Spleen (tissue), 11 donors: ENCODE data around the gene PCDHGA10. TPM values are rescaled to one million over a fixed set of nuclear protein-coding genes. Genes with fewer than 3 reads are reported as not detected.
"Not testable (repeated sequence)": the region's sequence is repeated elsewhere in the genome, so short reads cannot be mapped to it uniquely, and the experiment has no call there.

Source experiments
- DNase-seq: peaks from one replicate; pipeline ENCODE4 v3.0.0-alpha.2; 2020
- H3K27ac ChIP-seq, 8 donors: fragments of 200-600 bp; sonication (generic) in 7 of 8; 1 replicate in 4 of 8; 2 replicates in 4 of 8; pipeline versions ENCODE4 v1.5.0 to v1.8.0; 2016 to 2021; ENCODE audit warnings: inconsistent platforms in 4 of 8, mild to moderate bottlenecking in 4 of 8, moderate library complexity in 1 of 8
- H3K27me3 ChIP-seq, 7 donors: fragments of 200-600 bp; sonication (generic) in 6 of 7; replicated peaks in 1 of 7; 1 replicate in 4 of 7; 2 replicates in 3 of 7; pipeline versions ENCODE4 v1.5.0 to v1.8.0; 2016 to 2021; ENCODE audit warnings: inconsistent platforms in 3 of 7, mild to moderate bottlenecking in 1 of 7
- H3K36me3 ChIP-seq, 6 donors: fragments of 200-600 bp; sonication (generic) in 5 of 6; 1 replicate in 4 of 6; 2 replicates in 2 of 6; pipeline versions ENCODE4 v1.5.0 to v1.8.0; 2016 to 2021; ENCODE audit warnings: inconsistent platforms in 2 of 6
- H3K4me1 ChIP-seq, 6 donors: fragments of 200-600 bp; sonication (generic) in 5 of 6; 1 replicate in 3 of 6; 2 replicates in 3 of 6; pipeline versions ENCODE4 v1.5.0 to v1.8.0; 2016 to 2021; ENCODE audit warnings: inconsistent platforms in 3 of 6
- H3K4me3 ChIP-seq, 8 donors: fragments of 200-600 bp; sonication (generic) in 7 of 8; 1 replicate in 4 of 8; 2 replicates in 4 of 8; pipeline versions ENCODE4 v1.5.0 to v1.8.0; 2016 to 2021; ENCODE audit warnings: inconsistent platforms in 4 of 8, mild to moderate bottlenecking in 4 of 8, moderate library complexity in 2 of 8
- H3K9me3 ChIP-seq, 8 donors: fragments of 200-600 bp; sonication (generic) in 7 of 8; 1 replicate in 4 of 8; 2 replicates in 4 of 8; pipeline versions ENCODE4 v1.5.0 to v1.8.0; 2016 to 2021; ENCODE audit warnings: inconsistent platforms in 4 of 8
- CTCF ChIP-seq, 11 experiments: fragments of 200-600 bp in 7 of 11; fragments of 450-650 bp in 4 of 11; sonication (generic) in 4 of 11; IDR thresholded peaks in 8 of 11; conservative IDR thresholded peaks in 3 of 11; 1 replicate in 7 of 11; 2 replicates in 4 of 11; pipeline versions ENCODE4 v1.4.0 to v1.8.0; 2016 to 2021; ENCODE audit warnings: antibody characterized with exemption in 11 of 11, inconsistent platforms in 4 of 11, mild to moderate bottlenecking in 1 of 11
- POLR2A ChIP-seq, 3 donors: fragments of 450-650 bp; IDR thresholded peaks; one replicate each; pipeline ENCODE4 v1.5.1; 2017; ENCODE audit warnings: antibody characterized with exemption in 3 of 3, mild to moderate bottlenecking in 1 of 3
- POLR2AphosphoS5 ChIP-seq, 3 donors: sonication (generic); formaldehyde crosslinking; IDR thresholded peaks; one replicate each; pipeline ENCODE4 v1.5.1; 2017; ENCODE audit warnings: antibody characterized with exemption in 3 of 3
- WGBS, 5 donors: extraction: QIAGEN DNeasy Blood & Tissue Kit in 3 of 5; methylation state at CpG; one replicate each; pipeline versions ENCODE4 v1.1.5 to v1.1.7; 2013 to 2018; 5-methylcytosine and 5-hydroxymethylcytosine counted together
- intact Hi-C: fragments of 100-400 bp; cut with DNase I; formaldehyde crosslinking; loops from one replicate; pipeline ENCODE4 v1.15.0; 2023; ENCODE audit warnings: low total_unique reads
- polyA plus RNA-seq, 3 donors: library from polyadenylated mRNA; stranded (reverse); fragments of 200-250 nt; gene quantifications; one replicate each; pipeline ENCODE4 v1.2.1, GENCODE V29; 2013
- total RNA-seq, 7 donors: library from RNA; depleted of rRNA in 3 of 7; stranded (reverse); fragments of >200 nt in 3 of 7; fragmentation: NEBNext Ultra II Directional in 4 of 7; extraction: Animal tissue kit (Norgen Biotek cat#: 25700) in 4 of 7; gene quantifications; one replicate each; pipeline versions ENCODE4 v1.1.0 to v1.2.1, GENCODE V29; 2016 to 2021
- donor health status: healthy with polysubstance abuse.
- donor health status: DM: no; HTN: no; CAD: no; lungs with moderate emphysema.
- donor health status: DM: no; HTN: no; CAD: no.
- donor health status: Bipolar disorder and iron deficiency.
- donor health status: healthy.
- donor health status: DM: no; HTN: no; CAD: no.
- donor health status: DM: yes; HTN: yes; CAD: no.

Gene PCDHGA10
- total and polyA plus RNA-seq, 10 donors: 0.15 to 6.9 (median 4.3) TPM

- no peak for TF ChIP-seq POLR2A (IDR thresholded peaks at IDR 0.05)
- TF ChIP-seq POLR2AphosphoS5 (IDR thresholded peaks at IDR 0.05): no peak
- TF ChIP-seq CTCF (IDR thresholded peaks at IDR 0.05 in 8 of 11, conservative IDR thresholded peaks at IDR 0.05 in 3 of 11): no peak
- Histone ChIP-seq H3K4me3 (peak overlapping the region in 1 of 8 donors; percentile 9), H3K4me1 (no peaks in the 10 kb centered on the region), H3K9me3 (peaks cover 0 to 97% (median 96%) of the 10 kb centered on the region in 8 donors), H3K27ac (no peak overlapping the region), H3K27me3 (peaks cover 0 to 96% (median 7%) of the 10 kb centered on the region in 7 donors), H3K36me3 (peaks cover 0 to 10% (median 0%) of the 10 kb centered on the region in 6 donors)
- no peak for DNase-seq
- 41 to 53% (median 47%) methylated on average over 51 to 77 of the region's 77 CpGs for WGBS, 5 donors
- intact Hi-C loops: no loop called here
Measured at GRCh38 chr5:141389153-141390042, 23.4 kb upstream of the PCDHGA10 start.

- no peaks in the 10 kb centered on the region for H3K4me1 ChIP-seq
- DNase-seq: no peak
- no peak within 1 kb of the TSS for H3K27ac ChIP-seq
- peaks cover 0 to 96% (median 11%) of the 10 kb centered on the region in 7 donors for H3K27me3 ChIP-seq
- peaks cover 0 to 96% (median 85%) of the 10 kb centered on the region in 8 donors for H3K9me3 ChIP-seq
- TF ChIP-seq POLR2AphosphoS5 (IDR thresholded peaks at IDR 0.05) (no peak), POLR2A (IDR thresholded peaks at IDR 0.05) (no peak), CTCF (IDR thresholded peaks at IDR 0.05 in 8 of 11, conservative IDR thresholded peaks at IDR 0.05 in 3 of 11) (no peak)
- peaks cover 0 to 10% (median 0%) of the 10 kb centered on the region in 6 donors for H3K36me3 ChIP-seq
- 29 to 36% (median 32%) methylated on average over 32 to 38 of the region's 38 CpGs for WGBS, 5 donors
- intact Hi-C loops: no loop called here
- peak within 1 kb of the TSS in 1 of 8 donors; percentile 6 for H3K4me3 ChIP-seq
Measured at GRCh38 chr5:141392429-141393198, 20.2 kb upstream of the PCDHGA10 start, which contains the start of gene PCDHGA8. Gene PCDHGA8, plus strand, starts transcription at chr5:141392633. Its CDS starts 181 bp downstream, at chr5:141392814.

GRCh38 chr5:141393267-141393666, 19.5 kb upstream of the PCDHGA10 start:
- WGBS, 5 donors: 34 to 50% (median 42%) methylated on average over 20 to 21 of the region's 21 CpGs
- H3K9me3 ChIP-seq: peaks cover 0 to 96% (median 86%) of the 10 kb centered on the region in 8 donors
- intact Hi-C loops: no loop called here

GRCh38 chr5:141394401-141395187, 18.2 kb upstream of the PCDHGA10 start:
- H3K9me3 ChIP-seq: peaks cover 4 to 96% (median 85%) of the 10 kb centered on the region in 8 donors
- DNase-seq, H3K27ac ChIP-seq, H3K4me3 ChIP-seq, H3K4me1 ChIP-seq, intact Hi-C loops, H3K36me3 ChIP-seq: not testable (repeated sequence)
- peaks cover 0 to 96% (median 15%) of the 10 kb centered on the region in 7 donors for H3K27me3 ChIP-seq
- 38 to 45% (median 41%) methylated on average over 15 to 46 of the region's 53 CpGs for WGBS, 5 donors

More at GRCh38 chr5:141393267-141393666, 19.5 kb upstream of the PCDHGA10 start:
- no peak for TF ChIP-seq POLR2AphosphoS5 (IDR thresholded peaks at IDR 0.05)
- no peak for TF ChIP-seq CTCF (IDR thresholded peaks at IDR 0.05 in 8 of 11, conservative IDR thresholded peaks at IDR 0.05 in 3 of 11)
- no peak for TF ChIP-seq POLR2A (IDR thresholded peaks at IDR 0.05)
- Histone ChIP-seq H3K36me3 (peaks cover 0 to 10% (median 0%) of the 10 kb centered on the region in 6 donors), H3K27me3 (peaks cover 0 to 96% (median 12%) of the 10 kb centered on the region in 7 donors), H3K4me1 (no peaks in the 10 kb centered on the region), H3K4me3 (no peak overlapping the region), H3K27ac (no peak overlapping the region)
- DNase-seq: no peak
